ENCODE data around the gene HGFAC.

The HGFAC gene

DNA sequence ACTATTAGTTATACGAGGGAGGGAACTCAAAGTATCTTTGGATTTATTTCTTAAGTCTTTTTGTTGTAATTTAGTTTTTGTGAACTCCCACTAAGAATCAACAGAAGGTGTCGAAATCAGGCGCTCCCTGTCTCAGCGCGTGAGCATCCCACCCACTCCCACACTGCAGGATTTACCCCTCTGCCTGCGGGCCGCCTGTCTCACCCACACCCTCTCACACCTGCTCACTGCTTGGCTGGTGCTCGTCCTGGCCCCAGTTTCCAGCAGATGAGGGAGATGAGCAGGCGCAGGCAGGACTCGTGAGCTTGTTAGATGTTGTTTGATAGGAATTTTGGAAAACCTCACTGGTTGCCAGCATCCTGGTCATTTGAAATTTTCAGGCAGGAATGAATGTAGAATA, 20.8 kb upstream of the HGFAC start:
- H3K4me3 ChIP-seq (replicated peaks; ENCODE audit: low read depth, low read length), result no peak overlapping the region
- TF ChIP-seq, protein P1, sequence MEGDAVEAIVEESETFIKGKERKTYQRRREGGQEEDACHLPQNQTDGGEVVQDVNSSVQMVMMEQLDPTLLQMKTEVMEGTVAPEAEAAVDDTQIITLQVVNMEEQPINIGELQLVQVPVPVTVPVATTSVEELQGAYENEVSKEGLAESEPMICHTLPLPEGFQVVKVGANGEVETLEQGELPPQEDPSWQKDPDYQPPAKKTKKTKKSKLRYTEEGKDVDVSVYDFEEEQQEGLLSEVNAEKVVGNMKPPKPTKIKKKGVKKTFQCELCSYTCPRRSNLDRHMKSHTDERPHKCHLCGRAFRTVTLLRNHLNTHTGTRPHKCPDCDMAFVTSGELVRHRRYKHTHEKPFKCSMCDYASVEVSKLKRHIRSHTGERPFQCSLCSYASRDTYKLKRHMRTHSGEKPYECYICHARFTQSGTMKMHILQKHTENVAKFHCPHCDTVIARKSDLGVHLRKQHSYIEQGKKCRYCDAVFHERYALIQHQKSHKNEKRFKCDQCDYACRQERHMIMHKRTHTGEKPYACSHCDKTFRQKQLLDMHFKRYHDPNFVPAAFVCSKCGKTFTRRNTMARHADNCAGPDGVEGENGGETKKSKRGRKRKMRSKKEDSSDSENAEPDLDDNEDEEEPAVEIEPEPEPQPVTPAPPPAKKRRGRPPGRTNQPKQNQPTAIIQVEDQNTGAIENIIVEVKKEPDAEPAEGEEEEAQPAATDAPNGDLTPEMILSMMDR (IDR thresholded peaks at IDR 0.05; ENCODE audit: low read depth, low read length, missing control alignments), result no peak
- DNase-seq (ENCODE audit: extremely low read depth, low read depth), result no peak

DNA sequence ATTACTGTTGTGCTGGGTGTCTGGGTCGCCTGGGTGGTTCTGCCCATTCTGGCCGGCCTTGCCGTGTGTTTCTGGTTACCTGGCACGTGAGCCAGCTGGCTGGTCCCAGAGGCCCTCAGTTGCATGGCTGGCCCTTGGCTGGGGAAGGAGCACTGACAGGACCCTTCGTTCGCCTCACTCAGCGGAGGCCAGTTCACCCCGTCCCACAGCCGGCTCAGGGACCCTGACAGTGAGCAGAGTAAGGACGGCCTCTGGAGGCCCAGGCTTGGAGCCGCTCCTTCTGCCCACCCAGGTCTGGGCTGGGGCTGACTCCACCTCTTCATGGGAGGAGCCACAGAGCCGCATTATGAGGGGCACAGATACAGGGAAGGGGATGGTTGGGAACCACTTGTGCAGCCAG, 20.3 kb upstream of the HGFAC start:
- H3K4me3 ChIP-seq (replicated peaks; ENCODE audit: low read depth, low read length), result no peak overlapping the region
- DNase-seq (ENCODE audit: extremely low read depth, low read depth), result no peak
- TF ChIP-seq, protein P1 (IDR thresholded peaks at IDR 0.05; ENCODE audit: low read depth, low read length, missing control alignments), result no peak

DNA sequence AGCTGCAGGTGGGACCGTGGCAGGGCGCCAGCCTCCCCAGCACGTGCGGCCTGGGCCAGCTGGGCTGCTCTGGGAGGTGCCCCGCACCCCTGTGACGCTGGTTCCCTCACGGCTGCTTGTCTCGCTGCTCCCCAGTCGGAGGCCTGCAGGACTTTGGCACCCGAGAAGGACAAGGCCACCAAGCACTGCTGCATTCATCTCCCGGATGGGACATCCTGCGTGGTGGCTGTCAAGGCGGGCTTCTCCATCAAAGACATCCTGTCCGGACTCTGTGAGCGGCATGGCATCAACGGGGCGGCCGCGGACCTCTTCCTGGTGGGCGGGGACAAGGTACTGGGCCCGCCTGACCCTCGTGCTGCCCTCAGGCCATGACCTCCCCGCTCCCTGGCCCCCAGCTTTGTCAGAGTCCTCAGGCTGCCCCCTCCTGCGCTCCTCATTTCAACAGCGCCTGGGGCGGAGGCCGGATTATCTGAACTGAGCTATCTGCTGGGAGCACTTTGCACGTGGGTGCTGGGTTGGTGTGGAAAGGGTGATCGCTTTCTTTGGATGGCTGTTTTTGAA, 19.4 kb upstream of the HGFAC start:
- TF ChIP-seq, protein P1 (IDR thresholded peaks at IDR 0.05; ENCODE audit: low read depth, low read length, missing control alignments), result no peak
- no peak overlapping the region for H3K4me3 ChIP-seq (replicated peaks; ENCODE audit: low read depth, low read length)
- DNase-seq (ENCODE audit: extremely low read depth, low read depth), result no peak

DNA sequence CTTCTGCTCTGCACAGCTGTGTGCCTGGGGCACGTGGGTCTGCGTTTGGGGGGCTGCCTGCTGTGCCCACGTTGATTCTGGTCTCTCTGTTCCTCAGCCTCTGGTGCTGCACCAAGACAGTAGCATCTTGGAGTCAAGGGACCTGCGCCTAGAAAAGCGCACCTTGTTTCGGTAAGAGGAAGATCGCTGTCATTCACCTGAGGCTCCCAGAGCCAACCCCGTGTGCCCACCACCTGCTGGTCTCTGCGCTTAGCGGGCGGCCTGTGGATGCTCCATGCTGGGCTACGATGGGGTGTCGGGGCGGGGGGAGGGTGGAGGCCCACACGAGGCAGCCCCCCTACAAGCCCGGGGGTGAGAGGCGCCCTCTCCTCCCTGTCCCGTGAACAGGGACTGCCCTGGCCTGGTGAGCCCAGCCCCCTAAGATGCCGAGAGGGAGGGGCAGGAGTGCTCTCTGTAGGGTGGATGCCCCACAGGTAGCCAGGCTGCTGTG, 18.9 kb upstream of the HGFAC start:
- DNase-seq (ENCODE audit: extremely low read depth, low read depth), result no peak
- no peak overlapping the region for H3K4me3 ChIP-seq (replicated peaks; ENCODE audit: low read depth, low read length)

DNA sequence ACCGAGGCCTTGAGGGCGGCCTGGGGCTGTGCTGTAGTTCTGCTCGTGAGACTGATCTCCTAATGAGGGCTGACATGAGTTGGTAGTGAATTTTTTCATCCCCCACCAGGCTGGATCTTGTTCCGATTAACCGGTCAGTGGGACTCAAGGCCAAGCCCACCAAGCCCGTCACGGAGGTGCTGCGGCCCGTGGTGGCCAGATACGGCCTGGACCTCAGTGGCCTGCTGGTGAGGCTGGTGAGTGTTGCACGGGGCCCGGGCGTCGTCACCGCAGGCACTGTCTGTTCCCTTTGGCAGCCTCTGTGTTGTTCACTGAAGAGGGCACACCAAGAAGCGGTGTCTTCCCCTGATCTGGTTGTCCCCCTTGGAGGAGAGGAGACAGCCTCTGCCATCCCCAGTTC, 18.4 kb upstream of the HGFAC start:
- TF ChIP-seq, protein P1 (IDR thresholded peaks at IDR 0.05; ENCODE audit: low read depth, low read length, missing control alignments), result no peak
- no peak overlapping the region for H3K4me3 ChIP-seq (replicated peaks; ENCODE audit: low read depth, low read length)
- DNase-seq (ENCODE audit: extremely low read depth, low read depth), result no peak

More for the DNA sequence above, 18.9 kb upstream of the HGFAC start:
- TF ChIP-seq, protein P1 (IDR thresholded peaks at IDR 0.05; ENCODE audit: low read depth, low read length, missing control alignments), result no peak

DNA sequence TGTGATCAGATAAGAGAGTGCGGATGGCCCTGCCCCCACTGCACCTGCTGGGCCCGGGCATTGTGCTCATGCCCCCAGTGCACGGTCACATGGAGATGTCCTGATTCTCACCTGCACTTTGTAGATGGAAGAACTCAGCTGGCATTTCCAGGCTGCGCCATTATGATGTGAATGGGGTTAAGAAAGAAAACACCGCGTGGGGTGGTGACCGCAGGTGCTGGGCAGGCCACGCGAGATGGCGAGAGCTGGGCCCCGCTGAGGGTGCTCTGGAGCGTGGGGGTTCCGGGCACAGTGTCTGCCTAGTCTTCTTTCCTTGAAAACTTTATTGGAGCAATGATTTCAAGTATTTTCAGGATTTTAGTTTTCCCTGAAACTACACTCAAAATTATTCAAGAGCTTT, 17.8 kb upstream of the HGFAC start:
- TF ChIP-seq, protein P1 (IDR thresholded peaks at IDR 0.05; ENCODE audit: low read depth, low read length, missing control alignments), result no peak
- no peak overlapping the region for H3K4me3 ChIP-seq (replicated peaks; ENCODE audit: low read depth, low read length)
- no peak for DNase-seq (ENCODE audit: extremely low read depth, low read depth)
